Endothelial cell of umbilical vein (primary cell): Measurements from ENCODE around the gene SPRED2. TPM values are rescaled to one million over a fixed set of nuclear protein-coding genes. Genes with fewer than 3 reads are reported as not detected.

Source experiments
- BruUV-seq: library from RNA; stranded (reverse); fragments of 400-500 nt; replicated peaks from 2 replicates; lab custom pipeline; 2021; lab: Mats Ljungman, UMichigan
- CTCF ChIA-PET: fragments of 300-600, 350-600 bp; sonication (Branson Sonifier 250); formaldehyde crosslinking; loops from one replicate; lab custom pipeline; 2021; ENCODE audit warnings: antibody characterized with exemption, inconsistent platforms; lab: Charles Lee
- POLR2A ChIA-PET: fragments of 300-600, 350-600 bp; sonication (Branson Sonifier 250); formaldehyde crosslinking; loops from one replicate; lab custom pipeline; 2021; ENCODE audit warnings: antibody characterized with exemption, inconsistent platforms; lab: Charles Lee
- DNase-seq: peaks from one replicate; pipeline ENCODE4 v3.0.0-alpha.2; 2011; ENCODE audit warnings: low read depth, low spot score
- FAIRE-seq: peaks from 2 replicates; lab custom pipeline; 2011; peaks lifted over from hg19 to GRCh38; lab: Jason Lieb, UNC
- H2AFZ ChIP-seq: 2 replicates; pipeline ENCODE4 v1.6.0; 2012; ENCODE audit warnings: low read depth, low read length, control low read depth, inconsistent platforms
- H3K27ac ChIP-seq: 2 replicates; pipeline ENCODE4 v1.5.1; 2011; ENCODE audit warnings: low read depth, mild to moderate bottlenecking, control low read depth, low read length, moderate library complexity; ENCODE audit not compliant: insufficient read depth
- H3K27me3 ChIP-seq, 2 experiments: 2 replicates each; pipeline versions ENCODE4 v1.6.0 to v1.6.1; 2011; ENCODE audit warnings: low read length in 2 of 2, mixed read lengths in 1 of 2; ENCODE audit not compliant: control insufficient read depth in 2 of 2, insufficient read depth in 2 of 2
- H3K36me3 ChIP-seq, 2 experiments: 2 replicates in 1 of 2; 3 replicates in 1 of 2; pipeline ENCODE4 v1.5.1; 2011; ENCODE audit warnings: low read length in 2 of 2, mild to moderate bottlenecking in 1 of 2, moderate library complexity in 1 of 2; ENCODE audit not compliant: control insufficient read depth in 2 of 2, insufficient read depth in 2 of 2; ENCODE audit errors: extremely low read depth in 1 of 2
- H3K4me1 ChIP-seq: 3 replicates; pipeline ENCODE4 v1.5.1; 2011; ENCODE audit warnings: mild to moderate bottlenecking, low read length; ENCODE audit not compliant: control insufficient read depth, insufficient read depth; ENCODE audit errors: extremely low read depth
- H3K4me2 ChIP-seq: 2 replicates; pipeline ENCODE4 v1.6.1; 2011; ENCODE audit warnings: low read length, control low read depth, mixed read lengths; ENCODE audit not compliant: insufficient read depth
- H3K4me3 ChIP-seq, 3 experiments: fragments of 200-600 bp in 1 of 3; sonication (generic), shearing (Covaris generic) in 1 of 3; replicated peaks in 1 of 3; 2 replicates each; pipeline ENCODE4 v1.5.1; 2011 to 2016; ENCODE audit warnings: control low read depth in 3 of 3, low read length in 3 of 3, mild to moderate bottlenecking in 2 of 3, inconsistent platforms in 1 of 3, low read depth in 1 of 3, moderate library complexity in 1 of 3; ENCODE audit not compliant: insufficient read depth in 1 of 3
- H3K79me2 ChIP-seq: 2 replicates; pipeline ENCODE4 v1.6.0; 2012; ENCODE audit warnings: low read length, inconsistent platforms; ENCODE audit not compliant: control insufficient read depth, insufficient read depth
- H3K9ac ChIP-seq: replicated peaks from 2 replicates; pipeline ENCODE3; 2011; ENCODE audit warnings: low read length, control low read depth; ENCODE audit not compliant: insufficient read depth; ENCODE audit errors: extremely low read depth
- H3K9me1 ChIP-seq: replicated peaks from 3 replicates; pipeline ENCODE4 v1.6.0; 2011; ENCODE audit warnings: mild to moderate bottlenecking, low read length; ENCODE audit not compliant: control insufficient read depth, insufficient read depth; ENCODE audit errors: extremely low read depth
- H3K9me3 ChIP-seq: replicated peaks from 2 replicates; pipeline ENCODE4 v1.5.1; 2012; ENCODE audit warnings: low read length, inconsistent platforms; ENCODE audit not compliant: control insufficient read depth, insufficient read depth
- H4K20me1 ChIP-seq: replicated peaks from 2 replicates; pipeline ENCODE3; 2011; ENCODE audit warnings: mild to moderate bottlenecking, low read length; ENCODE audit not compliant: control insufficient read depth, insufficient read depth; ENCODE audit errors: extremely low read depth
- EZH2 ChIP-seq: IDR thresholded peaks from 2 replicates; pipeline ENCODE4 v1.6.1; 2012; ENCODE audit warnings: borderline replicate concordance, low read depth, mild to moderate bottlenecking, moderate library complexity, low read length, inconsistent platforms; ENCODE audit not compliant: severe bottlenecking
- FOS ChIP-seq: IDR thresholded peaks from 2 replicates; pipeline ENCODE4 v1.6.1; 2011; ENCODE audit warnings: mild to moderate bottlenecking, low read length, moderate library complexity, borderline replicate concordance; ENCODE audit not compliant: insufficient read depth
- GATA2 ChIP-seq: IDR thresholded peaks from 2 replicates; pipeline ENCODE4 v1.7.0; 2011; ENCODE audit warnings: low read depth, mild to moderate bottlenecking, moderate library complexity, mixed read lengths, low read length; ENCODE audit not compliant: insufficient read length, insufficient read depth
- JUN ChIP-seq: IDR thresholded peaks from 2 replicates; pipeline ENCODE4 v1.6.1; 2011; ENCODE audit warnings: borderline replicate concordance, low read depth; ENCODE audit not compliant: insufficient read length, insufficient read depth
- MYC ChIP-seq: IDR thresholded peaks from one replicate; pipeline ENCODE4 v1.6.1; 2011; ENCODE audit warnings: mild to moderate bottlenecking, low read depth, low read length
- POLR2A ChIP-seq: IDR thresholded peaks from 2 replicates; pipeline ENCODE4 v1.6.1; 2012; ENCODE audit warnings: low read depth, mild to moderate bottlenecking, control low read depth, low read length
- POLR2AphosphoS5 ChIP-seq: IDR thresholded peaks from 2 replicates; pipeline ENCODE4 v1.6.1; 2012; ENCODE audit warnings: low read depth, mild to moderate bottlenecking, control low read depth, low read length, moderate library complexity; ENCODE audit not compliant: insufficient read depth
- dilution Hi-C: fragments of 300-500 bp; cut with MboI; formaldehyde crosslinking; loops from one replicate; pipeline ENCODE4 v1.15.0; 2019; ENCODE audit warnings: low sequenced_read_pairs; ENCODE audit not compliant: extremely low pct_ligation_motif_present
- intact Hi-C: fragments of 100-400 bp; cut with micrococcal nuclease; formaldehyde crosslinking; loops from one replicate; pipeline ENCODE4 v1.10.0; 2022
- polyA plus RNA-seq, 4 experiments: library from polyadenylated mRNA; depleted of rRNA in 3 of 4; stranded (reverse) in 3 of 4; unstranded in 1 of 4; fragments of >200 nt; gene quantifications; 2 replicates each; pipeline versions ENCODE4 v1.2.1 to v1.2.3, GENCODE V29; 2011 to 2012; ENCODE audit warnings: missing spikeins in 1 of 4
- total RNA-seq: library from RNA; stranded (reverse); gene quantifications from 2 replicates; pipeline ENCODE4 v1.2.3, GENCODE V29; 2021
- TF ChIP-seq, protein P1 (sequence below): IDR thresholded peaks from 2 replicates; pipeline ENCODE4 v1.6.1; 2011; ENCODE audit not compliant: insufficient read depth, insufficient read length
- TF ChIP-seq, protein P2 (sequence below), 2 donors: IDR thresholded peaks; 1 replicate in 1 of 2; 2 replicates in 1 of 2; pipeline ENCODE4 v1.5.1; 2011; ENCODE audit warnings: low read length in 2 of 2, mild to moderate bottlenecking in 2 of 2, moderate library complexity in 2 of 2, control low read depth in 1 of 2, inconsistent platforms in 1 of 2, low read depth in 1 of 2; ENCODE audit not compliant: insufficient read depth in 1 of 2; ENCODE audit errors: extremely low read depth in 1 of 2

SPRED2 gene
- total and polyA plus RNA-seq, 2 donors (not counting 3 experiments of a cell fraction or from before 2014, with no cell fraction given) = 3.6 to 9.6 TPM

DNA sequence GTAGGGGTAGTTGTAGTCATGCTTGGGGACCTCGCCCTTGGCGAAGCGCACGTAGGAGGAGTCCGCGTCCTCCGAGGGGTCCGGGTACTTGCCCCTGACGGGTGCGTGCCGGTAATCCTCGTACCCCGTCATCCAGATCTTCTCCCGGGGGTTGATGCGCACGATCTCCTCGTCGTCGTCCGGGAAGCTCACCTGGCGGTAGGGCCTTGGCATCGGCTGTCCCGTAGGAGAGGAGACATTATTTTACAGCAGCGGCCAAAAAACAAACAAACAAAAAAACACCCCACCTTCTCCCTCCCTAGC, 118.5 kb downstream of the SPRED2 start:
- Histone ChIP-seq H3K4me3 (no peak overlapping the region), H3K9me3 (no peaks in the 10 kb centered on the region), H3K36me3 (no peaks in the 10 kb centered on the region), H2AFZ (no peak overlapping the region), H3K79me2 (no peaks in the 10 kb centered on the region), H3K27me3 (no peaks in the 10 kb centered on the region), H3K4me1 (peaks cover 8% of the 10 kb centered on the region), H3K27ac (no peak overlapping the region), H4K20me1 (no peaks in the 10 kb centered on the region), H3K4me2 (no peak overlapping the region), H3K9ac (no peak overlapping the region), H3K9me1 (no peaks in the 10 kb centered on the region)
- ChIA-PET POLR2A (no interaction called here), CTCF (no interaction called here)
- intact Hi-C loops (loop anchor here (5.0 kb wide), 1 partner anchor 38 kb away; no protein-coding TSS in a partner anchor), dilution Hi-C loops (no loop called here)
- TF ChIP-seq, protein P1, sequence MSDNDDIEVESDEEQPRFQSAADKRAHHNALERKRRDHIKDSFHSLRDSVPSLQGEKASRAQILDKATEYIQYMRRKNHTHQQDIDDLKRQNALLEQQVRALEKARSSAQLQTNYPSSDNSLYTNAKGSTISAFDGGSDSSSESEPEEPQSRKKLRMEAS = no peak
- TF ChIP-seq FOS (no peak), JUN (no peak), POLR2AphosphoS5 (no peak), POLR2A (no peak), EZH2 (no peak), MYC (no peak), GATA2 (no peak)
- TF ChIP-seq, protein P2, sequence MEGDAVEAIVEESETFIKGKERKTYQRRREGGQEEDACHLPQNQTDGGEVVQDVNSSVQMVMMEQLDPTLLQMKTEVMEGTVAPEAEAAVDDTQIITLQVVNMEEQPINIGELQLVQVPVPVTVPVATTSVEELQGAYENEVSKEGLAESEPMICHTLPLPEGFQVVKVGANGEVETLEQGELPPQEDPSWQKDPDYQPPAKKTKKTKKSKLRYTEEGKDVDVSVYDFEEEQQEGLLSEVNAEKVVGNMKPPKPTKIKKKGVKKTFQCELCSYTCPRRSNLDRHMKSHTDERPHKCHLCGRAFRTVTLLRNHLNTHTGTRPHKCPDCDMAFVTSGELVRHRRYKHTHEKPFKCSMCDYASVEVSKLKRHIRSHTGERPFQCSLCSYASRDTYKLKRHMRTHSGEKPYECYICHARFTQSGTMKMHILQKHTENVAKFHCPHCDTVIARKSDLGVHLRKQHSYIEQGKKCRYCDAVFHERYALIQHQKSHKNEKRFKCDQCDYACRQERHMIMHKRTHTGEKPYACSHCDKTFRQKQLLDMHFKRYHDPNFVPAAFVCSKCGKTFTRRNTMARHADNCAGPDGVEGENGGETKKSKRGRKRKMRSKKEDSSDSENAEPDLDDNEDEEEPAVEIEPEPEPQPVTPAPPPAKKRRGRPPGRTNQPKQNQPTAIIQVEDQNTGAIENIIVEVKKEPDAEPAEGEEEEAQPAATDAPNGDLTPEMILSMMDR (IDR thresholded peaks at IDR 0.05; ENCODE audit: extremely low read depth in 1 of 2, insufficient read depth in 1 of 2, low read depth in 1 of 2, low read length in 2 of 2) = no peak
- FAIRE-seq (no peak), DNase-seq (no peak)
- BruUV-seq = no TSS peak
